Stimulated activated CD4-positive, alpha-beta T cell treated with anti-CD3 and anti-CD28 coated beads, Interleukin-15, amount 100 ng/mL, for 24 hours (primary cell): ENCODE measurements around the gene ASH1L.

Experiments used
- DNase-seq: peaks from one replicate; pipeline ENCODE4 v3.0.0-alpha.2; 2020

Gene ASH1L

GRCh38 chr1:155324717-155325602, 237.6 kb downstream of the ASH1L start:
- DNase-seq, result no peak

- DNase-seq, result peak; percentile 98
These were observed 238.4 kb downstream of the ASH1L start for GRCh38 chr1:155324037-155324716.

- DNase-seq, result peak; percentile 89
These were observed 238.9 kb downstream of the ASH1L start for GRCh38 chr1:155323729-155324036.

- peak; percentile 91 for DNase-seq
These were observed 239.5 kb downstream of the ASH1L start for GRCh38 chr1:155322953-155323728.

GRCh38 chr1:155322571-155322952, 240.0 kb downstream of the ASH1L start:
- no peak for DNase-seq

GRCh38 chr1:155321639-155322503, 240.7 kb downstream of the ASH1L start:
- DNase-seq, result no peak

GRCh38 chr1:155320661-155321617, 241.7 kb downstream of the ASH1L start, which contains the start of gene RUSC1:
RUSC1 (plus strand) TSS chr1:155320894; CDS start chr1:155321774, 880 bp downstream.
- peak; percentile 85 for DNase-seq

GRCh38 chr1:155320252-155320651, 242.4 kb downstream of the ASH1L start:
- no peak for DNase-seq

- DNase-seq, result no peak
These were observed 243.1 kb downstream of the ASH1L start for GRCh38 chr1:155319536-155319935.

- no peak for DNase-seq
These were observed 244.5 kb downstream of the ASH1L start for GRCh38 chr1:155318082-155318481.

- DNase-seq, result no peak
These were observed 245.7 kb downstream of the ASH1L start for GRCh38 chr1:155316922-155317321.

GRCh38 chr1:155313261-155313660, 249.3 kb downstream of the ASH1L start:
- no peak for DNase-seq

- DNase-seq, result no peak
These were observed 253.1 kb downstream of the ASH1L start for GRCh38 chr1:155309423-155310021.

GRCh38 chr1:155308493-155309422, 253.8 kb downstream of the ASH1L start, which contains the start of gene FDPS:
FDPS (plus strand) TSS chr1:155308866; CDS start chr1:155309790, 924 bp downstream.
- peak; percentile 98 for DNase-seq

GRCh38 chr1:155307247-155307740, 255.3 kb downstream of the ASH1L start:
- no peak for DNase-seq

GRCh38 chr1:155305881-155306391, 256.7 kb downstream of the ASH1L start:
- no peak for DNase-seq

- no peak for DNase-seq
These were observed 258.0 kb downstream of the ASH1L start for GRCh38 chr1:155304558-155305063.

GRCh38 chr1:155301342-155301841, 261.2 kb downstream of the ASH1L start, which contains the start of gene PKLR:
PKLR (minus strand) TSS chr1:155301438; CDS start chr1:155301395, 43 bp downstream.
- no peak for DNase-seq
